Activated CD4-positive, alpha-beta T cell treated with anti-CD3 and anti-CD28 coated beads for 1 hour (primary cell): ENCODE measurements around the gene HEY2.
A peak's percentile ranks its signal among the peaks of the same experiment; 100 is the strongest.
"Not testable (repeated sequence)": the region's sequence is repeated elsewhere in the genome, so short reads cannot be mapped to it uniquely, and the experiment has no call there.

Source experiments
- DNase-seq: peaks from one replicate; pipeline ENCODE4 v3.0.0-alpha.2; 2020

Gene HEY2

DNA sequence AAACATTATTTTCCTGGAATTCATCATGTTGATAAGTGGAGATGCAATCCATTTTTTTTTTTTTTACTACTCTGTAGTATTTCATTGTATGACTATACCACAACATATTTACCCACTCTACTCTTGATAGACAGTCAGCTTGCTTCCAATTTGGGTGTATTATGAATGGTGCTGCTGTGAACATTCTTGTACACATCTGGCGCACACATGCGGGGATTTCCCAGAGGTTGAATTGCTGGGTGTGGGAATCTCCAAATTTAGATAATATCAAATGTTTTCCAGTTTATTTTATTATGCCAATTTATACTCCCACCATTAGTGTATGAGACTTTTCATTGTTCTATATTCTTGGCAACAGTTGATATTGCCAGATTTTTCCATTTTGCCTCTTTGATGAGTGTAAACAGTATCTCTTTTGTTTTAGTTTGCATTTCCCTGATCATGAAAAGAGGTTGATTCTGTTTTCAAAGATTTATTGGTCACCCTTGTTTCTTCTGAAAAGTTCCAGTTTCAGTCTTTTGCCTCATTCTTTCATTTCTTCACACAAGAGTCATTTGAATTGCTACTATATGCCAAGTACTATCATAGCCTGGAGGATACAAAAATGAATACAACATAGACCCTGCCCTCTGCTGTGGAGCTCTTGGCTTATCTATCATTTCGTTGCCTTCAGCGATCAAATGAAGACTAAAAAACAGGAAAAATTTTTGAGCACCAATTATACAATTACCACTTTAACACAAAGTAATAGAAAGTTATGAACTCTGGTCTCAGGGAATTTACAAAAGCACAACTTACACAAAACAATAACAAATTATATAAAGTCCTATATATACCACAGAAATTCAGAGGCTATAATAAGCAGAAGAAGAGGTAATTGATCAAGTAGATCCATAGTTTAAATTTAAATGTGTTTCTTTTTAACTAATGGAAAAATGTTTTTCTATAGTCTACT lies 24.2 kb downstream of the HEY2 start:
- no peak for DNase-seq

DNA sequence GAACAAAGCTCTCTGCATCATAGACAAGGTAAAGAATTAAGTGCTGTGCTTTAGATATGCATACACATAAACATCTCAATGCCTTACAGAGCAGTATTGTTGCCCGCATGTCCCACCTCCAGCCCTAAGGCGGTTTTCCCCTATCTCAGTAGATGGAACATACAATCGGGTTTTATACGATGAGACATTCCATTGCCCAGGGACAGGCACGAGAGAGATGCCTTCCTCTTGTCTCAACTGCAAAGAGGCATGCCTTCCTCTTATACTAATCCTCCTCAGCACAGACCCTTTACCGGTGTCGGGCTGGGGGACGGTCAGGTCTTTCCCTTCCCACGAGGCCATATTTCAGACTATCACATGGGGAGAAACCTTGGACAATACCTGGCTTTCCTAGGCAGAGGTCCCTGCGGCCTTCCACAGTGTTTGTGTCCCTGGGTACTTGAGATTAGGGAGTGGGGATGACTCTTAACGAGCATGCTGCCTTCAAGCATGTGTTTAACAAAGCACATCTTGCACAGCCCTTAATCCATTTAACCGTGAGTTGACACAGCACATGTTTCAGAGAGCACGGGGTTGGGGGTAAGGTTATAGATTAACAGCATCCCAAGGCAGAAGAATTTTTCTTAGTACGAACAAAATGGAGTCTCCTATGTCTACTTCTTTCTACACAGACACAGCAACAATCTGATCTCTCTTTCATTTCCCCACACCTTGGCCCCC lies 26.8 kb downstream of the HEY2 start:
- DNase-seq = not testable (repeated sequence)

DNA sequence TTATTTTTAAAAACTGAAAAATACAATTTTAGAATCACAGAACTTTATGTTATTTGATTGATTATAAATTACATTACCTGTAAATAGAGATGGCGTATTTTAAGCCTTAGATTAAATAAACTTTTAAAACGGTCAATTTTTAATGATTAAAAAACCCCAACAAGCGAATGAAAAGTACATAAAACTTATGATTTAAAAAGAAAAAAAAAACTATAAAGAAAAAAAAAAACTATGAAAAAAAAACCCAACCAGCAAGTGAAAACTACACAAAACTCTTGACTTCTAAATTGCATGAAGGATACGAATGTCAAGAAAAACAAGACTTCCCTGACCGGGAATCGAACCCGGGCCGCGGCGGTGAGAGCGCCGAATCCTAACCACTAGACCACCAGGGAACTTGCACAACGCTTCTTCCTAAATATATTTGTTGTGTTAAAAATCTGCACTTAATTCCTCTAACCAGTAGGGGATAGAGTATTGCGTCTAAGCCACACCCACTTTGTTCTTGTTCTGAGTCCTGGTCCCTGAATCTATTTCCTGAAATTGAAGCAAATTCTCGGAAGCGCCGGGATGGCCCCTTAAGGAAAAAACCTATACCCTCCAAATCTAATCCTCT lies 30.6 kb downstream of the HEY2 start:
- DNase-seq = peak; percentile 80

DNA sequence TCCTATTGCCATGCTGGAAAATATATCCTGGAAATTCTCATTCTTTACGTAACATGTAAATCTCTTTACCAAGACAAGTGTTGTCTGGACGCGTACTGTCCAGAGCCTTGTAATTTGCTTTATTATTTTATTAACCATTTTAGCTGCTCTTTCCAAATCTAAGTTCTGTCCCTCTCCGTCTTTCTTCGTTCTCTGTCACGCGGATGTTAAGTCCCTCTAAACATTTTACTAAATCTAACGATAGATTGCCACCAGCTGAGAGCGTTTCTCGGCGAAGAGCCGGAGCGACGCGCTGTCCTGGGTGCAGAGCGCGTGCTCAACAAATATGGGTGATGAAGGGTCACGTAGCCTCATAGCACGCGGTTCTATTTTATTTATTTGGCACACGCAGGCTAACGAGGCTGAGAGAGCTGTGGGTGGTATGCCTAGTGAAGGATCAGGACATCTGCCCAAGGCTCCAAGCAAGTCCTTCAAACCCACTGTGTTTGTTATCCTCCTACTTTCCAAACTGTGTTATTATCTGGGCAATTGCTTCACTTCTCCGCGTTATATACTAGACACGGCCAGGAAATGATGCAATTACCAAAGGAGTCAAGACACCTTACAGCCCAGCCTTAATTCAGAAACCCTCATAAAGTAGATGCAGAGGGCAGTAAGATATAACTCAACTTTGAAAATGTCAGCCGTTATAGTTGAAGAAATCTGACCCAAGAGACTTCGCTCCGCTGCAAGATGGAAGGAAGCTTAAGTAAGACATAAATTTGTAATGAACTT lies 31.3 kb downstream of the HEY2 start:
- peak; percentile 40 for DNase-seq

DNA sequence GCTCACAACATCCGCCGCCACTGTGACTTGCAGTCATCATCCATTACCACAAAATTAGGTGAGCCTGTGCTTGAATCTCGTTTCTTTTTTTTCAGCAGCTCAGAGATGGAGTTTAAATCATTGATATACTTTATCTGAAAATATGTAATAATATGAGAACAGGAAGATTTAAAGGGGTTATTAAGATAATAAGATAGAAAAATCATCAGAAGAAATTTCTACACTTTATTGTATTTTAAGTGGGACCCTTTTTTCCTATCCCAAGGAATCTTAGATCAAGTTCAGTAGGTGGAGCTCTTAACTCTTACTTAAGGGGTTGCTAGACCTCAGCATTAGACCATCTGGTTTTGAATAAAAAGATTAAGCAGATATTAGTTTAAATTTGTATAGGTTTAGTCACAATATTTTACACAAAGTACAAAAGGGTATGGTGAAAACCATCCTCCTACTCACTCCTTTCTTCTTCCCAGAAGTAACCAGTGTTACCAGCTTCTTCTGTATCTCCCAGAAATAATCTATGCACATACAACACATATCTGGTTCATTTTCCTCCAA lies 32.0 kb downstream of the HEY2 start:
- DNase-seq = peak; percentile 33

DNA sequence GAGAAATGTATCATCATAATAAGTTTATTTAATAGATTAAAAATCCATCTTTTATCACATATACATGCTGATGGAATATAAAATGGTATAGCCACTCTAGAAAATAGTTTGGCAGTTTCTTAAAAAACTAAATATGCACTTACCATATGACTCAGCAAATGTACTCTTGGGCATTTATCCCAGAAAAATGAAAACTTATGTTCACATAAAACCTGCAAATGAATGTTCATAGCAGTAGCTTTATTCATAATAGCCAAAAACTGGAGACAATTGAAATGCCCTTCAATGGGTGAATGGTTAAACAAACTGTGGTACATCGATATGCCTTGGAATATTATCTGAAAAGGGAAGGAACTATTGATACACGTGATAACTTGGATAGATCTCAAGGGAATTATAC lies 34.9 kb downstream of the HEY2 start:
- DNase-seq = no peak

DNA sequence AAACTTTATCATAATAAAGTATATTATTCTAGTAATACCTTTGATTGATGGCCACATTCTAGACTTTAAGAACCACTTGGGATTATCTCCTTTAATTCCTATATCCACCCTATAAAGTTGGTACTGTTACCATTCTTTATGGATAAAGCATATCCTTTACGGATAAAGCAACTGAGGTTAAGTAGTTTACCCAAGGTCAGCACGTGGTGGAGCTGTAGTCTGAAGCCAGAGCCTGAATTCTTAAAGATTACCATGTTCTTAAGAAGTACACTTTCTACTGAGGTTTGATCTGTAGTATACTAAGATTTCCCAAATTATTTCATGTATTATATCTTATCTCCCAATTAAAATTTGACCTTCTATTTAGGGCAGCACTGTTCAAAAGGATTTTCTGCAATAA lies 38.4 kb downstream of the HEY2 start:
- no peak for DNase-seq

DNA sequence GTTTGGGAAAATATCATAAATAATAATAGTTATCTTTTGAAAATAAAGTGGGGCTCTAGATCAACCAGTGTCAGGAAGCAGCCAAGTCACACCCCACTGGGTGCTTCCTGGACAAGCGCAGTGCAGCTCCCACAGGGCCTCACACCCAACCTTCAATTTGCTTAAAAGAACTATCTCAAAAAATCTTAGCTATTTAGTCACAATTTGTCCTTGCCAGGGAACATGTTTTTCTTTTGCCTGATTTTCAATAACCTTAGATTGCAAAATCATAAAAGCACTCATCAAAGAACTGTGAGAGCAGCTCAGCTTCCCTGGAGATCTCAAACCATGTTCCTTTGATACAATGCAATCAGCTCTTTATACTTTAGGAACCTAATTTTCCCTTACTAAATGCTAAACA lies 39.7 kb downstream of the HEY2 start:
- DNase-seq = no peak

DNA sequence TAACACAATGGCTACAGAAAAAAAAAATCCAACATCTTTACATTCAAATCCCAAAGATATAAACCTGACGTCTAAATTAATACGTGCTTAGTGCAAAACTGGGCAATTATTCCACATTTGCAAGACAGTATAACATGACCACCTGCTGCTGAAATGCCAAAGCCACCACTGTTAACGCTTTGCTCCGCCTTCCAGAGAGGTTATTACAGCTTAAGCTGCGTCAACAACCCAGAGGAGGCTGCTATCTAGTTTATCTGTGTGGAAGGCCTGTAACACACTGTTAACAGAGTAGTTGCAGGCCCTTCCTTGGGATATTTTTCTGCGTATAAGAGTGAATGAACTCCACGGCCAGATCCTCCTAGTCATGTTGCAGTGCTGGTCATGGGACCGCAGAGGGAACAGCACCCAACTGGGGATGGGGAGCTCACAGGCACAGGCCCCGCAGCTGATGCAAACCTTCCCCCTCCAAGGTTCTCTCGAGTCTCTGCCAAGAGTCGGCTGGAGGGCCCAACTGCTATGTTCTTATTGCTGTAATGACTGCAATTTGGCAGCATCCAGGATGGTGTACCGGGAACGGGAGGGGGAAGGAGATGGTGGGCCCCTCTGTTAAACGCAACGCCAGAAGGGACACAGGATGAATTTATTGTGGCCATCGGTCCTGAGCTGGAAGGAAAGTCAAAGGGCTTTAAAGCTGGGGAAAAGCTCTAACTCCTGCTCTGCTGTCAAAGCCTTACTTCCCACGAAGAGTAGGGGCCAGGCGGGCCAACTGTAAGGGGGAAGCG lies 40.3 kb downstream of the HEY2 start:
- DNase-seq = no peak

DNA sequence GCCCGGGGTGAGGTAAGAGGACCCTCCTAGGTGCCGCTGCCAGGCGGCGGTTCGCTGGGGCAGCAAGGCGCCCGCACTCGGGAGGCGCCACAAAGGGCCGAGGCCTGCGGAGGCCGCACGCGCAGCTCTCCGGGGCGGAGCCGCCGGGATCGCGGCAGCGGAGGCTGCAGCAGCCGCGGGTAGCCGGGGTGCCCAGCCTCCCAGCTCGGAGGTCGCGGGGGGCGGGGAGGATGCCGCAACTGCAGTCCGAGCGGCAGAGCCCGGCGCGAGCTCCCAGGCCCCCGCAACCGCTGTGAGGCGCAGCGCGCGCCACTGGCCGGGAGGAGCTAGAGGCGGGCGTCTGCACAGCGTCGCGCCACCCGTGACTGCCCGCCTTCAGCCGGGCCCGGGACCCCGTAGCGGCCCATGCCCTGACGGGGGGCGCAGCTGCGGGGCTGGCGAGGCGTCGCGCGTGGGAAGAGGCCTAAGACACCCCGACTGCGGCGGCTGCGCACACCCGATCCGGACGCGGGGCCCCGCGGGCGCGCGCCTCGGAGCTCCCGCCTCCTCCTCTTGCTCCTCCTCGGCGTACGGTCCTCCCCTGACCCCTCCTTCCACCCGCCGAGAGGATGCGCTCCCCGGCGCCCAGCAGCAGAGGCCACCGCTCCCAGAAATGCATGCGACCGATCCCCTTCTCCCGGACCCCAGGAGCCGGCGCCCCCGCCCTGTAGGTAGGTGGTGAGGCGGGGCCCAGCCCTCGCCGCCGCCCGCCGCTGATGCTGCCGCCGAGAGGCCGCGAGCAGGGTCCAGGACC lies 41.1 kb downstream of the HEY2 start, which contains the start of gene NCOA7:
NCOA7 (plus strand) TSS at position 603 of the 793 bp plus-strand sequence. CDS start 24,395 bp downstream, outside the sequence.
- peak; percentile 69 for DNase-seq

DNA sequence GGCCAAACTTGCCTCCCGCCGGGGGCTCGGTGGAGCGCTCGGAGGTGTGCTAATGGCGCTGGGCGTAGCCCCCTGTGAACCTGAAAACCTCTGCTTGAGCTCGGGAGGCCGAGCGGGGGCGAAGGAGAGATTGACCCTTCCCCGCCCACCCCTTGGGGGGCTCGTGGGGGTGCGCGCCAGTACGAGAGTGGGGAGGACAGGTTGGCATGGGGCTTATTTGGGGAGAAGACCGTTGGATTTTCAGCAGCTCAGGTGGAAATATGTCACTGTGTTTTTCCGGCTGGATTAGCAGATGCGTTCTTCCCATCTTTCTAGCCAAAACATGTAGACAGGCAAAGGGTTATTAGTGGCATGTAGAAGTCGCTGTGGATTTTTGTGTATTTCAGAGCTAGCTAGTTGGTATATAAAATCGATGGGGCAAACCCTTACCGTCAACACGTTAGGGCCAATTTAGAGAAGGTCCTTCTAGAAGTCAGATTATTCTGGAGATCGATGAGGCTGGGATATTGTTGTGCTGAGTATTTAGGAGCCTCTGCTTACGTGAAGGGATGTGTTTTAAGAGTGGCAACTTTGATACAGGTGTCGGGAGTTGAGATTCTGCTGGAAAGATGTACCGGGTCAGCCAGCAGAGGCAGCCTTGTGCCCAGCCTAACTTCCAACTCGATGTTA lies 41.9 kb downstream of the HEY2 start:
- peak; percentile 21 for DNase-seq

DNA sequence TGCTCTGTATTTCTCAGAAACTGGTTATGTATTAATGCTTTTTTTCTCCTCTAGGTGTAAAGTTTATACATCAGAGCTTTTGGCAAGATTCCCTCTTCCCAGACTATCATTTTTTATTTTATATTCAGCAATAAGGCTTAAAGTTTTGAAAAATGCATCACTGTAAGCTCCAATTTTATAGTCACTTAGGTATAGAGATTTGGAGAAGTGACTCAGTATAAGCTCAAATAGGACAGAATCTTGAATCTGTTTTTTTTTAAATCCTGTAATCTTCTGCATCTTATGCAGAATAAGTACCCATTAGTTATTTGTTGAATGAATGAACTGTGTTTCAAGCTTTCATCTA lies 42.4 kb downstream of the HEY2 start:
- DNase-seq = no peak

DNA sequence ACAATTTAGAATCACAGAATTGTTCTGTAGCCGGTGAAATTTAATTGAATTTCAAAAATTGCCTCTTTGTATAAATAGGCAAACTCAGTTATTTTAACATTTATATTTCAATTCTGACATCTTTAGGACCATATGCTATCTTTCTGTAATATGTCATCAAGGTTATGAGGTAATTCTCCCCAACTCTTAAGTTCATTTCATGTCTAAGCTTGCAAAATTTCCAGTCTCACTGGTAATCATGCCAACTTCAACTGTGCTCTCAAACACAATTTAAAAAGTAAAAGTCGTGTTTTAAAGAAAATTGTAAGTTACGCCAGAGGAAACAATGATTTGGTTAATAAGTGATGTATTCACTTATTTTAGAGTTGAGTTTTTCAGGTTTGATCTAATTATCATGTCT lies 42.7 kb downstream of the HEY2 start:
- DNase-seq = no peak

DNA sequence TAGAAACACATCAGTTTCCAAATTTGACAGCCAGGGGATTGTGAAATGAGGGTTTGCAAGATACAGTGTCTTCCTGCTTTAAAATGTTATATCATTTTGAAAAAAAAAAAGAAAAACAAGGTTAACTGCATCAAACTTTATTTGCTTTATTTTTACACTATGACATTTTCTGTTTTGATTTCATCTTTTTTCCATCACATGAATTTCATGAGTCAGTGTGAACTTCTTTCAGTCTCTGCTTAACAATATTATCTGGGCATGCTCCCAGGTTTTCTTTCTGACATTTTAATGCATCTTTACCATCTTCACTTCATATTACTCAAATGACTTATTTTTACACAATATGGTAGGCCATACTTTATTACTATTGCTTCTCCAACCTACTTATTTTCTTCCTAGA lies 43.2 kb downstream of the HEY2 start:
- DNase-seq = no peak

DNA sequence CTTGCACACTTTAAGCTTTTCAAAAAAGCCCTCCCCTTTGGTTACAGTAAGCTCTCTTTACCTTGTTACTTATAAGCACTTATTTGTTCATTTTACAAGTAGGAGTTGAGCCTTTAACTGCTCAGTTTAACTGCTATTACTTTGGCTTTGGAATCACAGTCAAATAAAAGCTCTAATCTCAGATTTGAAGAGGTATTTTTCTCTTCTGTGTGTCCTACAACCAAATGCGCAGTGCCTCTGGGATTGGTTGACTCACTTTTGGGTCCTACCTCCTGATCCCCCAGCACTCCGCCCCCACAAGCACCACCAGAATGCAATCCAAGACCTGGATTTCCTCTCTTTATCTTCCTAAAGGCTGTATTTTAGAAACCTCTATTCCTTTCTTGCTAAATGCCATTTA lies 43.8 kb downstream of the HEY2 start:
- DNase-seq = no peak

DNA sequence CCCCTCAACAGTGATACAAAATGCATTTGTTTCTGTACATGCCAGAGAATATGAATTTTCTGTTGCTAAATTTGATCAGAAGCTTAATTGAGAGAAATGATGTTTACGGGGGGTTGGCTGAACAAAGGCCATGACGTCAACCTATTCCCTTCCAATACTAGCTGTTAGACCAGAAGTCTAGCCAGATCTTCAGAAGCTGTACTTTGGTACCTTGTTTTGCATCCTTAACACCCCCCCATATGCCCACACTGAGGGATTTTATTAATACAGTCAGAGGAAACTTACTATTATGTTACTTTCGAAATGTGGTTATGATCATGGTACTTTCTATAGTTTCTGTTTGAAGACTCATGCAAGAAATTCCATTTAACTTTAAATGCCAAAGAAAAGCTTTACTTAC lies 44.4 kb downstream of the HEY2 start:
- no peak for DNase-seq

DNA sequence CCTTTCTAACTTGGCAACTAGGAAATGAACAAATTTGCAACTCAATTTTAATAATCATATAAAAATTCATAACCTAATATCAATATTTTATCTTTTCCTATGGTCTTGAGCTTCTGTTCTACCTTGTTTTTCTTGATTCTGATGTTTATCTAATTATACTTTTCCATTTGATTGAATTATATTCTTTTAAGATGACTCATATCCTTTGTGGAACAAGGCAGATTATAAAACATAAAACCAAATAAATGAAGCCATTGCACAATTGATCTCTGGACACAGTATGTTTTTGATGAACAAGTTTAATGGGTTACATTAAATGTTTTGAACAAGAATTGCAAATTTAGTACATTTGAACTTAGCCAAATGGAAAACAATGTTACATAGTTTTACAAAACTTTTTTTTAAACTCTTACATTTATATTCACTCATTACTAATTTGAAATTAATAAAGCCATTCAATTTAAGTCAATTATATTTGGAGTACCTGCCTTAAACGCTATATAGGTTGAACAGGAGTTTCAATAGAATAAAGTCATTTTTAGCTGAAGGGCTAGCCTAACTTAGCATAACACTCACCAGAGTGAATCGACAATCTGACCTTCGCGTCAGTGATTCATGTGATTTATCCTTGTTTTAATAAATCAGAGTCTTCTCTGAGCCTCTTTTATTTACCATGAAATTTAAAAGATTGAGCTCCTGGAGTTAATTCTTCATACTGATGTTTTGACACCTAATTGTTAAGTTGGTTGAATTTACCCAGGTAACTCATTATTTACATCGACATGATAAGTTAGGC lies 45.1 kb downstream of the HEY2 start:
- DNase-seq = no peak

DNA sequence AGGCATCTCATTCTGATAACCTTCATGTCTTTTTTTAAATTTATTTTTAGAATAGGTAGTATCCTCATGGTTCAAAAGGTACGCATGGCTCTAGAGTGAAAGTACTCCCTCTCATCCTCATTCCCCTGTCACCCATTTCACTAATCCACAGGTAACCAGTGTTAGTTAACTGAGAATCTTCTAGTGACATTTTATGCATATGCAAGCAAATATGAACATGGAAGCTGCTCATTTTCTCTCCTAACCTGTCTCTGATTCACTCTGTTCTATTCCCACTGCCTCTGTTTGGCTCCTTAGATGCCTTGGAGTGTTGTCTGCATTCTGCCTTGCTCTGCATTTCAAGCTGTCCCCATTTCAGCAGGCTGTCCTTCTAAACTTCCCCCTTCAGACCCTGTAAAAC lies 45.9 kb downstream of the HEY2 start:
- DNase-seq = no peak

DNA sequence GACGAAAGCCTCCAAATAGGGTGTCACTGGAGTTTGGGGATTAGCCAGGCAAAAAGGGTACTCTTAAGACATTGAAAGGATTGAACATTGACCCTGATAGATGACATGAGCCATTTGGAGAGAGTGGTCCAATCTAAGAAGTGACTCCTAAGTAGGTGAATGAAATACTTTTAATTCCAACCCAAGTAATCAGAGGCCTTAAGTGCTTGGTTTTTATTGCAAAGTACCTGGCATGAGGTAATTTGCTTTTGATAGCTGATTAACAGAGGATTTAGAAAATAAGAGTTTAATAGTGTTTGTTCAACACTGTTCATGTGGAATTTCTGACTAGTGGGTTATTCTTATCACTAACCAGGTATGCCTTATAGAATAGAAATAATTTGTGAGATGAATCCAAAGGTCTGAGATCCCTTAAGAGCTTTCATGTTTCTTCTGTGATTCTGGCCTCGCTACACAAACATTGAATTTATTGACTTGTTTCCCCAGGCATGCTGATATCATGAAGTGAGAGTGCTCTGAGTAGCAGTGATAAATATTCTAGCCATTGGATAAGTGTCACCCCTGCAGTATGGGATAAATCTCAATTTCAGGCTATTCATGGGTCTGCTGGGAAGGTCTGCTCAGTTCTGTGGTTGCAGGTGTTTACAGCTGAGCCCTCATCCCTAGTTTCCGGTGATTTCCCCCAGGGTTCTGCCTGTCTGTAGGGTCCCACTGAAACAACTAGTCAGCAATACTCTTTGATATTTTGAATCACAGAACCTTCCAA lies 47.9 kb downstream of the HEY2 start:
- DNase-seq = no peak
